Measurements from ENCODE around the gene NAB1. TPM values are rescaled to one million over a fixed set of nuclear protein-coding genes. Genes with fewer than 3 reads are reported as not detected.

Gene NAB1
- total and polyA plus RNA-seq, 7 donors: 2.6 to 16.9 (median 7.2) TPM

DNA sequence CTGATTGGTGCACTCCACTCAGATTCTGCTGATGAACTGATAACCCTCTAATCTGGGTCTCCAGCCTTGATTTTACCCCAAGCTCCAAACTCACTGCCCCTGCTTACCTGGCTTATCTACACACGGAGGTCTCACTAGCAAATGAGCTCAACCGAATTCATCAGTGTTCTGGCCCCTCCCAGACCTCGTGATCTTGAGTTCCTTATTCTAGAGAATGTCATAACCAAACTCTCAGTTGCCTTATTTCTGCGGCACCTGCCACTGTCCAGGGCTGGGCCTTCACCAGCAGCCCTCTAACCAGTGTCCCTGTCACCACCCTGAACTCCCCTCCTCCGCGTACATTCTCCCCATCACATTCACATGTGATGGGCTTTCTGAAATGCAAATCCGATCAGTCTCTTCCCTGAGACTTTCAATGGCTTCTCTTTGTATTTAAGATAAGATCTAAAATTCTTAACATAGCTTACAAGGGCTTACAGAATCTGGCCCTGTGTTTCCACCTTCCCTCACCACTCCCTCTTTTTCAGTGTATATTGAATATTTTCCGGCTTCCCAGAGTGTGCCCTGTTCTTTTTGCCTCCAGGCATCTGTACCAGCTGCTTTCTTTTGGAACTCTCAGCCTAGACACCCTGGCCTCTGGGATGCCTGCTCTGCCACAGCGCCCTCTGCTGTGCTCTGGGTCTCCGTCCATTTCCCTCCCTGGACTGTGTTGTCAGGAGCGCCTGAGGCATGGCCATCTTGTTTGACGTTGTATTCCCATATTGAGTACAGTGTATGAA is 31.1 kb downstream of the NAB1 start:
- Histone ChIP-seq H3K27me3 (ENCODE audit: insufficient read depth in 3 of 3, low read length in 2 of 3) (no peaks in the 10 kb centered on the region), H3K9me3 (no peaks in the 10 kb centered on the region), H3K27ac (no peak overlapping the region), H3K4me3 (no peak overlapping the region), H3K4me1 (peaks cover 10% of the 10 kb centered on the region), H3K36me3 (ENCODE audit: insufficient read depth in 1 of 2, low read depth in 1 of 2) (peaks cover 0 to 2% of the 10 kb centered on the region in 2 donors)
- DNase-seq (peak; percentile 33 to 68), ATAC-seq (peak in 2 of 4 donors; percentile 60 to 71)
- intact Hi-C loops (cut with DNase I): no loop called here
- TF ChIP-seq, protein P1, sequence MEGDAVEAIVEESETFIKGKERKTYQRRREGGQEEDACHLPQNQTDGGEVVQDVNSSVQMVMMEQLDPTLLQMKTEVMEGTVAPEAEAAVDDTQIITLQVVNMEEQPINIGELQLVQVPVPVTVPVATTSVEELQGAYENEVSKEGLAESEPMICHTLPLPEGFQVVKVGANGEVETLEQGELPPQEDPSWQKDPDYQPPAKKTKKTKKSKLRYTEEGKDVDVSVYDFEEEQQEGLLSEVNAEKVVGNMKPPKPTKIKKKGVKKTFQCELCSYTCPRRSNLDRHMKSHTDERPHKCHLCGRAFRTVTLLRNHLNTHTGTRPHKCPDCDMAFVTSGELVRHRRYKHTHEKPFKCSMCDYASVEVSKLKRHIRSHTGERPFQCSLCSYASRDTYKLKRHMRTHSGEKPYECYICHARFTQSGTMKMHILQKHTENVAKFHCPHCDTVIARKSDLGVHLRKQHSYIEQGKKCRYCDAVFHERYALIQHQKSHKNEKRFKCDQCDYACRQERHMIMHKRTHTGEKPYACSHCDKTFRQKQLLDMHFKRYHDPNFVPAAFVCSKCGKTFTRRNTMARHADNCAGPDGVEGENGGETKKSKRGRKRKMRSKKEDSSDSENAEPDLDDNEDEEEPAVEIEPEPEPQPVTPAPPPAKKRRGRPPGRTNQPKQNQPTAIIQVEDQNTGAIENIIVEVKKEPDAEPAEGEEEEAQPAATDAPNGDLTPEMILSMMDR (IDR thresholded peaks at IDR 0.05): peak; percentile 28
- 86 to 90% (median 89%) methylated on average over 12 of the region's 12 CpGs for WGBS, 3 donors

DNA sequence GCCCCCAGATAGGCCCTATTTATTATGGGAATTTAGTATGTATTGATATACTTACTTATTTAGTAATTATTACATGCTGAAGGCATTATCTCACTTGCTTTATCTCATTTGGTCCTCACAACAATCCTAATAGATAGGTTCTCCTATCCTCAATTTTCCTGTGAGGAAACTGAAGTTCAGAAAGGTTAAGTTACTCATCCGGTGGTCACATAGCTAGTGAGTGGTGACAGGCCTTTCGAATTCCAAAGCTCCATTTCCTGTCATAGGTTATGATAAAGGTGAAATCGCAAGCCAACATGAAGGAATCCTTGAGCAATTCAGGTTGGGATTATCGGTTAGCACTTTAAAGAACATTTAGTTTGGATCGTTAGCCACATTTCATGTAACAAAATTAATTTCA is 33.3 kb downstream of the NAB1 start:
- no peak for DNase-seq
- H3K4me1 ChIP-seq: no peaks in the 10 kb centered on the region
- H3K27ac ChIP-seq: no peak overlapping the region
- H3K27me3 ChIP-seq (ENCODE audit: insufficient read depth in 3 of 3, low read length in 2 of 3): no peaks in the 10 kb centered on the region
- WGBS, 3 donors: 67 to 83% (median 80%) methylated on average over 5 of the region's 5 CpGs
- intact Hi-C loops (cut with DNase I): no loop called here
- H3K4me3 ChIP-seq: no peak overlapping the region
- ATAC-seq: no peak
- TF ChIP-seq, protein P1 (IDR thresholded peaks at IDR 0.05): no peak
- peaks cover 0 to 21% of the 10 kb centered on the region in 2 donors for H3K36me3 ChIP-seq (ENCODE audit: insufficient read depth in 1 of 2, low read depth in 1 of 2)
- H3K9me3 ChIP-seq: no peaks in the 10 kb centered on the region

DNA sequence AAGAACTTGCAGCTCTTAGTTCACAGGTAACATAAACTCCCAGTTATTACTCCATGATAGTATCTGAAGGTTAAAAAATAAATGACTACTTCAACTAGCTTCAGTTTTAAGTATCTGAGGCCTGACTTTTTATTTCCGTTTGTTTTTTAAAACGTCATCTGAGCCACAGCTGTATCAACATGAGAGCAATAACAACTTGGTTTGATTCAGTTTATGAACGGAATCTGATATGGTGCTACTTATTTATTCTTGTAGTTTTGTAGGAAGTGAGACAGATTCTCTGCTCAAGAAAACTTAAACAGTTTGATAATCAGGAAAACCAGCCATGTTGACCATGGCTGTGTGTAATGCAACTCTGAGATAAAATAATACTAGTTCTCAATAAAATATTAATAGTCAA is 34.9 kb downstream of the NAB1 start:
- ATAC-seq (no peak), DNase-seq (no peak)
- TF ChIP-seq, protein P1 (IDR thresholded peaks at IDR 0.05): no peak
- H3K27me3 ChIP-seq (ENCODE audit: insufficient read depth in 3 of 3, low read length in 2 of 3): no peaks in the 10 kb centered on the region
- no peaks in the 10 kb centered on the region for H3K9me3 ChIP-seq
- H3K4me3 ChIP-seq: no peak overlapping the region
- WGBS, 3 donors: 61 to 67% (median 61%) methylated on average over 3 of the region's 3 CpGs
- H3K4me1 ChIP-seq: no peaks in the 10 kb centered on the region
- H3K36me3 ChIP-seq (ENCODE audit: insufficient read depth in 1 of 2, low read depth in 1 of 2): peaks cover 0 to 37% of the 10 kb centered on the region in 2 donors
- intact Hi-C loops (cut with DNase I): loop anchor here in 1 of 2 donors (1.0 kb wide), 1 partner anchor 150 kb away; the partner anchor contains the start of gene NEMP2
- H3K27ac ChIP-seq: no peak overlapping the region

DNA sequence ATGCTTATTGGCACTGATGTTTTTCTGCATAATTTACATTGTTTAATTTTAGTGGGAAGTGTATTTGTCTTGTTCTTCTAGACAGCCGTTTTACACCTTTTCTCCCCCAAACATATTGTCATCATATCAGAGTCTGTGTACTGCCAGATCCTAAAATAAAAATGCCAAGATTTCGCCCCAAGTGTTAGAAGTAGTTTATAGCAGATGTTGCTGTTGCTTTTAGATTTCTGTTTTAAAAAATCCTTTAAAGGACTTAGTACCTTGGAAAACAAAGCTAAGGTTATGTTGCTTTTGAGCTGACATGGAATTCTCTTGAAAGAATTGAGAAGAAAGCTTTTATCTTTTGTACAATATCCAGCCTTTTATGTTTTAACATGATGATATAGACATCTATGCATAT is 36.0 kb downstream of the NAB1 start:
- 65 to 73% (median 67%) methylated on average over 2 of the region's 2 CpGs for WGBS, 3 donors
- no peaks in the 10 kb centered on the region for H3K9me3 ChIP-seq
- TF ChIP-seq, protein P1 (IDR thresholded peaks at IDR 0.05): no peak
- H3K4me3 ChIP-seq: no peak overlapping the region
- H3K27me3 ChIP-seq (ENCODE audit: insufficient read depth in 3 of 3, low read length in 2 of 3): no peaks in the 10 kb centered on the region
- DNase-seq (no peak), ATAC-seq (no peak)
- H3K36me3 ChIP-seq (ENCODE audit: insufficient read depth in 1 of 2, low read depth in 1 of 2): peaks cover 0 to 48% of the 10 kb centered on the region in 2 donors
- no peak overlapping the region for H3K27ac ChIP-seq
- intact Hi-C loops (cut with DNase I): no loop called here
- no peaks in the 10 kb centered on the region for H3K4me1 ChIP-seq
